GM23248 (cell line): ENCODE data around the gene LSM11. TPM values are rescaled to one million over a fixed set of nuclear protein-coding genes. Genes with fewer than 3 reads are reported as not detected.

Source experiments
- DNase-seq: peaks from one replicate; pipeline ENCODE4 v3.0.0-alpha.2; 2015
- H2AFZ ChIP-seq: fragments of 200-600 bp; sonication (generic); 2 replicates; pipeline ENCODE4 v1.6.1; 2016; ENCODE audit warnings: antibody characterized with exemption
- H3F3A ChIP-seq: fragments of 200-600 bp; sonication (generic); 2 replicates; pipeline ENCODE4 v1.6.1; 2016; ENCODE audit warnings: mild to moderate bottlenecking, antibody characterized with exemption, mixed run types; ENCODE audit not compliant: insufficient read depth
- H3K27ac ChIP-seq: fragments of 200-600 bp; sonication (generic); 2 replicates; pipeline ENCODE4 v1.5.1; 2016; ENCODE audit warnings: mild to moderate bottlenecking
- H3K27me3 ChIP-seq: fragments of 200-600 bp; sonication (generic); replicated peaks from 2 replicates; pipeline ENCODE4 v1.6.1; 2016; ENCODE audit warnings: mild to moderate bottlenecking; ENCODE audit not compliant: insufficient read depth
- H3K36me3 ChIP-seq: fragments of 200-600 bp; sonication (generic); 2 replicates; pipeline ENCODE4 v1.6.1; 2016; ENCODE audit warnings: low read depth, mild to moderate bottlenecking
- H3K4me1 ChIP-seq: fragments of 200-600 bp; sonication (generic); 2 replicates; pipeline ENCODE4 v1.6.1; 2016; ENCODE audit warnings: mild to moderate bottlenecking; ENCODE audit not compliant: insufficient read depth
- H3K4me2 ChIP-seq: fragments of 200-600 bp; sonication (generic); one replicate; pipeline ENCODE4 v1.6.1; 2016; ENCODE audit warnings: mild to moderate bottlenecking; ENCODE audit not compliant: unreplicated experiment
- H3K4me3 ChIP-seq: fragments of 200-600 bp; sonication (generic); 2 replicates; pipeline ENCODE4 v1.5.1; 2016; ENCODE audit warnings: mild to moderate bottlenecking
- H3K79me2 ChIP-seq: fragments of 200-600 bp; sonication (generic); 2 replicates; pipeline ENCODE4 v1.6.1; 2016; ENCODE audit warnings: mild to moderate bottlenecking; ENCODE audit not compliant: insufficient read depth
- H3K9ac ChIP-seq: fragments of 200-600 bp; sonication (generic); 2 replicates; pipeline ENCODE4 v1.6.1; 2016; ENCODE audit warnings: mild to moderate bottlenecking
- H3K9me2 ChIP-seq: fragments of 200-600 bp; sonication (generic); 2 replicates; pipeline ENCODE4 v1.6.1; 2016; ENCODE audit warnings: mixed run types, mild to moderate bottlenecking, moderate library complexity; ENCODE audit not compliant: insufficient read depth
- H3K9me3 ChIP-seq: fragments of 200-600 bp; sonication (generic); one replicate; pipeline ENCODE4 v1.6.1; 2017; ENCODE audit warnings: low read depth
- H4K20me1 ChIP-seq: fragments of 200-600 bp; sonication (generic); 2 replicates; pipeline ENCODE4 v1.6.0; 2016; ENCODE audit not compliant: insufficient read depth
- EZH2 ChIP-seq: fragments of 200-600 bp; sonication (generic); IDR thresholded peaks from 2 replicates; pipeline ENCODE4 v1.6.1; 2018; ENCODE audit warnings: antibody characterized with exemption, mild to moderate bottlenecking; ENCODE audit not compliant: insufficient read depth, poor library complexity, severe bottlenecking
- EZH2phosphoT487 ChIP-seq: fragments of 200-600 bp; sonication (generic); IDR thresholded peaks from 2 replicates; pipeline ENCODE4 v1.6.1; 2018; ENCODE audit warnings: antibody characterized with exemption, moderate library complexity, mild to moderate bottlenecking, low read depth; ENCODE audit not compliant: insufficient read depth
- WGBS, 2 experiments: methylation state at CpG; one replicate each; pipeline ENCODE4 v1.1.6; 2015 to 2017; ENCODE audit warnings: low lambda C conversion rate in 2 of 2, low coverage in 1 of 2; ENCODE audit errors: missing lambda C conversion rate in 2 of 2; 5-methylcytosine and 5-hydroxymethylcytosine counted together
- in situ Hi-C: fragments of 300-500 bp; cut with MboI; formaldehyde crosslinking; loops from 2 replicates; pipeline ENCODE4 v1.15.0; 2020
- polyA plus RNA-seq: library from polyadenylated mRNA; unstranded; fragments of >200 nt; fragmentation: Nextera tagmentation; extraction: Ambion mirVana; gene quantifications from 2 replicates; pipeline ENCODE4 v1.2.1, GENCODE V29; 2016
- total RNA-seq: library from RNA; depleted of rRNA; stranded (reverse); fragments of >200 nt; shearing (Covaris generic); gene quantifications from 2 replicates; pipeline ENCODE4 v1.2.3, GENCODE V29; 2014

The LSM11 gene
- total and polyA plus RNA-seq, 2 experiments from 2014 or later, result 0.79 to 4.0 TPM

- no peak for DNase-seq
- Histone ChIP-seq H3K27me3 (no peaks in the 10 kb centered on the region), H4K20me1 (no peaks in the 10 kb centered on the region), H3F3A (peaks cover 9% of the 10 kb centered on the region), H3K9me3 (no peaks in the 10 kb centered on the region), H3K9ac (no peak overlapping the region), H2AFZ (no peak overlapping the region), H3K9me2 (no peaks in the 10 kb centered on the region), H3K4me2 (no peak overlapping the region), H3K4me3 (no peak overlapping the region), H3K27ac (peak overlapping the region; percentile 56; the same call in 1 of the 2 replicates), H3K79me2 (no peaks in the 10 kb centered on the region), H3K36me3 (no peaks in the 10 kb centered on the region), H3K4me1 (peaks cover 10% of the 10 kb centered on the region)
- in situ Hi-C loops, result loop anchor here (25.0 kb wide), 1 partner anchor 412 kb away; a partner anchor contains a TSS
- TF ChIP-seq EZH2 (no peak), EZH2phosphoT487 (no peak)
- WGBS, 2 experiments, result 82 to 87% methylated on average over 11 of the region's 11 CpGs
These were observed 5.9 kb downstream of the LSM11 start for GRCh38 chr5:157749462-157749799.

- H3F3A ChIP-seq, result peaks cover 9% of the 10 kb centered on the region
- no peak overlapping the region for H3K9ac ChIP-seq
- H3K4me1 ChIP-seq, result peaks cover 10% of the 10 kb centered on the region
- no peak overlapping the region for H2AFZ ChIP-seq
- no peak for TF ChIP-seq EZH2phosphoT487
- TF ChIP-seq EZH2, result no peak
- no peak overlapping the region for H3K27ac ChIP-seq
- H3K27me3 ChIP-seq, result no peaks in the 10 kb centered on the region
- in situ Hi-C loops, result no loop called here
- no peaks in the 10 kb centered on the region for H3K9me3 ChIP-seq
- H3K4me2 ChIP-seq, result no peak overlapping the region
- DNase-seq, result peak; percentile 54
- H3K9me2 ChIP-seq, result no peaks in the 10 kb centered on the region
- WGBS, 2 experiments, result 63 to 83% methylated on average over 1 of the region's 1 CpG
- H3K79me2 ChIP-seq, result no peaks in the 10 kb centered on the region
- H4K20me1 ChIP-seq, result no peaks in the 10 kb centered on the region
- no peak overlapping the region for H3K4me3 ChIP-seq
- H3K36me3 ChIP-seq, result no peaks in the 10 kb centered on the region
These were observed 6.8 kb downstream of the LSM11 start for GRCh38 chr5:157750320-157750719.

GRCh38 chr5:157756122-157756521, 12.6 kb downstream of the LSM11 start:
- Histone ChIP-seq H3K4me2 (no peak overlapping the region), H3K9me3 (no peaks in the 10 kb centered on the region), H3K4me3 (no peak overlapping the region), H3K36me3 (no peaks in the 10 kb centered on the region), H3F3A (no peaks in the 10 kb centered on the region), H2AFZ (no peak overlapping the region), H3K4me1 (no peaks in the 10 kb centered on the region), H3K79me2 (no peaks in the 10 kb centered on the region), H3K9ac (no peak overlapping the region), H3K27ac (no peak overlapping the region), H4K20me1 (no peaks in the 10 kb centered on the region), H3K9me2 (no peaks in the 10 kb centered on the region), H3K27me3 (no peaks in the 10 kb centered on the region)
- in situ Hi-C loops, result no loop called here
- TF ChIP-seq EZH2 (no peak), EZH2phosphoT487 (no peak)
- no peak for DNase-seq
- WGBS, 2 experiments, result 97 to 100% methylated on average over 3 of the region's 3 CpGs

- Histone ChIP-seq H3K4me2 (no peak overlapping the region), H3K27ac (no peak overlapping the region), H3K79me2 (no peaks in the 10 kb centered on the region), H3K9me2 (no peaks in the 10 kb centered on the region), H3K27me3 (no peaks in the 10 kb centered on the region), H3K4me1 (no peaks in the 10 kb centered on the region), H3K9ac (no peak overlapping the region), H3F3A (no peaks in the 10 kb centered on the region), H3K9me3 (no peaks in the 10 kb centered on the region), H3K36me3 (no peaks in the 10 kb centered on the region), H3K4me3 (no peak overlapping the region), H2AFZ (no peak overlapping the region), H4K20me1 (no peaks in the 10 kb centered on the region)
- in situ Hi-C loops, result no loop called here
- no peak for DNase-seq
- WGBS, 2 experiments, result 68 to 78% methylated on average over 1 of the region's 1 CpG
- TF ChIP-seq EZH2phosphoT487, result no peak
- TF ChIP-seq EZH2, result no peak
These were observed 15.2 kb downstream of the LSM11 start for GRCh38 chr5:157758706-157759105.
